Measurements from ENCODE around the gene C10orf95. TPM values are rescaled to one million over a fixed set of nuclear protein-coding genes. Genes with fewer than 3 reads are reported as not detected.

C10orf95 gene
- total RNA-seq, 1 donor from 2014 or later, result not detected

DNA sequence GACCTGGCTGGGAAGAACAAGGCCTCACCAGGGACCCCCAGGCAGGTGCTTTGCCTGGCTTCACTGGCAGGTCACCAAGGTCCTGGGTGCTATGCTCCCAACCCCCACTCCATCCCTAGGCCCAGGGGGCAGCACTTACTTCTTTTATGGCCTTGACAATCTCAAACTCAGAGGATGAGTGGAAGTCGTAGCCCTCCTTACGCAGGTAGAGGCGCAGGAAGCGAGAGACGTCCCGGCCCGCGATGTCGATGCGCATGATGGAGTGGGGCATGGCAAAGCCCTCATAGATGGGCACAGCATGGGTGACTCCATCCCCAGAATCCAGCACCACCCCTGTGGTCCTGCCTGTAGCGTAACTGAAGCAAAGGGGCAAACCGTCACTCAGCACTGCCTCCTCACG, 32.7 kb upstream of the C10orf95 start:
- no peaks in the 10 kb centered on the region for H3K79me2 ChIP-seq (ENCODE audit: low read depth)
- no peak overlapping the region for H3K4me3 ChIP-seq
- no peaks in the 10 kb centered on the region for H3K4me1 Mint-ChIP-seq
- no peak overlapping the region for H2AFZ ChIP-seq (replicated peaks)
- H4K20me1 ChIP-seq (ENCODE audit: low read depth), result peaks cover 9% of the 10 kb centered on the region
- no peak overlapping the region for H3K4me3 Mint-ChIP-seq
- no peak overlapping the region for H3K9ac ChIP-seq
- peaks cover 4% of the 10 kb centered on the region for H3K27me3 Mint-ChIP-seq (ENCODE audit: insufficient read depth, low read depth)
- H3K27me3 ChIP-seq, result no peaks in the 10 kb centered on the region
- H3K9me3 ChIP-seq (ENCODE audit: low read depth), result no peaks in the 10 kb centered on the region
- no peak overlapping the region for H3K4me2 ChIP-seq
- no peaks in the 10 kb centered on the region for H3K4me1 ChIP-seq
- H3K36me3 Mint-ChIP-seq, result peaks cover 25% of the 10 kb centered on the region
- TF ChIP-seq, protein P1, sequence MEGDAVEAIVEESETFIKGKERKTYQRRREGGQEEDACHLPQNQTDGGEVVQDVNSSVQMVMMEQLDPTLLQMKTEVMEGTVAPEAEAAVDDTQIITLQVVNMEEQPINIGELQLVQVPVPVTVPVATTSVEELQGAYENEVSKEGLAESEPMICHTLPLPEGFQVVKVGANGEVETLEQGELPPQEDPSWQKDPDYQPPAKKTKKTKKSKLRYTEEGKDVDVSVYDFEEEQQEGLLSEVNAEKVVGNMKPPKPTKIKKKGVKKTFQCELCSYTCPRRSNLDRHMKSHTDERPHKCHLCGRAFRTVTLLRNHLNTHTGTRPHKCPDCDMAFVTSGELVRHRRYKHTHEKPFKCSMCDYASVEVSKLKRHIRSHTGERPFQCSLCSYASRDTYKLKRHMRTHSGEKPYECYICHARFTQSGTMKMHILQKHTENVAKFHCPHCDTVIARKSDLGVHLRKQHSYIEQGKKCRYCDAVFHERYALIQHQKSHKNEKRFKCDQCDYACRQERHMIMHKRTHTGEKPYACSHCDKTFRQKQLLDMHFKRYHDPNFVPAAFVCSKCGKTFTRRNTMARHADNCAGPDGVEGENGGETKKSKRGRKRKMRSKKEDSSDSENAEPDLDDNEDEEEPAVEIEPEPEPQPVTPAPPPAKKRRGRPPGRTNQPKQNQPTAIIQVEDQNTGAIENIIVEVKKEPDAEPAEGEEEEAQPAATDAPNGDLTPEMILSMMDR (IDR thresholded peaks at IDR 0.05), result no peak
- TF ChIP-seq EZH2phosphoT487 (IDR thresholded peaks at IDR 0.05) (no peak), EZH2 (IDR thresholded peaks at IDR 0.05) (no peak)
- no peak overlapping the region for H3K27ac ChIP-seq
- no peak for DNase-seq (ENCODE audit: low spot score)
- no peaks in the 10 kb centered on the region for H3K36me3 ChIP-seq
- H3F3A ChIP-seq (ENCODE audit: low read depth), result peaks cover 9% of the 10 kb centered on the region
- H3K27ac Mint-ChIP-seq, result no peak overlapping the region
- H3K9me3 Mint-ChIP-seq, result no peaks in the 10 kb centered on the region

DNA sequence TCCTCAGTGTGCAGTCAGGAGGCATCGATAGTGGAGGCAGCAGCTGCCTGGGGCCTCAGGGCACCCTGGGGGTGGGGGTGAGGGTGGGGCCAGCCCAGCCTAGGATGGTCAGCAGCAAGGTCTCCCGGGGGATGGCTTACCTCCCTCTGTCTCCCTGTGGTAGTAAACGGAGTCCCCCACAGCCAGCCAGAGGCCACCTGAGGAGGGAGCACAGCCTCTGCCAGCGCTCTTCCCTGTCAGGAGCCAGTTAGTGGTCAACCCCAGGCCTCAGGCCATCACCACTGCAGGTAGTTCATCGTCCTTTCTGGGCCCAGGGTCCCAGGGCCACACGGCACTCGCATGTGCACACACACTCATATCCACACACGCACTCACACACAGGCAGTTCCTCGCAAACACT, 29.1 kb upstream of the C10orf95 start:
- no peaks in the 10 kb centered on the region for H3K9me3 ChIP-seq (ENCODE audit: low read depth)
- no peaks in the 10 kb centered on the region for H3K4me1 Mint-ChIP-seq
- H3K4me3 ChIP-seq, result no peak overlapping the region
- H3K27me3 ChIP-seq, result no peaks in the 10 kb centered on the region
- H3K79me2 ChIP-seq (ENCODE audit: low read depth), result no peaks in the 10 kb centered on the region
- peaks cover 12% of the 10 kb centered on the region for H3F3A ChIP-seq (ENCODE audit: low read depth)
- H2AFZ ChIP-seq (replicated peaks), result no peak overlapping the region
- no peak overlapping the region for H3K4me3 Mint-ChIP-seq
- H3K27ac Mint-ChIP-seq, result no peak overlapping the region
- H3K27ac ChIP-seq, result no peak overlapping the region
- TF ChIP-seq, protein P1 (IDR thresholded peaks at IDR 0.05), result no peak
- TF ChIP-seq EZH2phosphoT487 (IDR thresholded peaks at IDR 0.05) (no peak), EZH2 (IDR thresholded peaks at IDR 0.05) (no peak)
- no peaks in the 10 kb centered on the region for H3K36me3 ChIP-seq
- peaks cover 13% of the 10 kb centered on the region for H3K36me3 Mint-ChIP-seq
- no peaks in the 10 kb centered on the region for H3K9me3 Mint-ChIP-seq
- no peak overlapping the region for H3K4me2 ChIP-seq
- no peak overlapping the region for H3K9ac ChIP-seq
- no peaks in the 10 kb centered on the region for H3K4me1 ChIP-seq
- H4K20me1 ChIP-seq (ENCODE audit: low read depth), result peaks cover 15% of the 10 kb centered on the region
- H3K27me3 Mint-ChIP-seq (ENCODE audit: insufficient read depth, low read depth), result peaks cover 5% of the 10 kb centered on the region
- no peak for DNase-seq (ENCODE audit: low spot score)

DNA sequence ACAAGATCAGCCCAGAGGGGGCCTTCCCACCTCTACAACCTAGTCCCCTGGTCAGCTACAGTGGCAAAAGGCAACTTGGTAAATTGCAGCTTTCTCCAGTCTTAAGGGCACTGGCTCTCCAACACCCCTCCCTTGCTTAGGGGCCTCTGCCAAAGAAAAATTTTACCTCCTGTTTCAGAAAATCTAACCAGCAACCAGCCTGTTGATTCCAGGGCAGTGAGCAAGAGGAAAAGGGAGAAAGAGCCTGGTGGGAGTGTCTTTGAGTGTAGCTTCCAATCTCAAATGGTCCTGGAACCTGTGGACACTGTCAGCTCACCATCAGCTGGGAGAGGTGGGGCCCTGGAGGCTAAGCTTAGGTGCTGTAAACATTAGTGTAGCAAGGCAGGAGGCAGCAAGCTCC, 28.3 kb upstream of the C10orf95 start:
- Mint-ChIP-seq H3K36me3 (peaks cover 10% of the 10 kb centered on the region), H3K4me1 (no peaks in the 10 kb centered on the region), H3K4me3 (no peak overlapping the region), H3K27me3 (ENCODE audit: insufficient read depth, low read depth) (peaks cover 5% of the 10 kb centered on the region), H3K9me3 (no peaks in the 10 kb centered on the region), H3K27ac (no peak overlapping the region)
- DNase-seq (ENCODE audit: low spot score), result no peak
- peaks cover 12% of the 10 kb centered on the region for H3F3A ChIP-seq (ENCODE audit: low read depth)
- H3K27me3 ChIP-seq, result no peaks in the 10 kb centered on the region
- no peak overlapping the region for H3K4me3 ChIP-seq
- peaks cover 15% of the 10 kb centered on the region for H4K20me1 ChIP-seq (ENCODE audit: low read depth)
- H2AFZ ChIP-seq (replicated peaks), result no peak overlapping the region
- H3K9ac ChIP-seq, result no peak overlapping the region
- H3K9me3 ChIP-seq (ENCODE audit: low read depth), result no peaks in the 10 kb centered on the region
- no peak overlapping the region for H3K4me2 ChIP-seq
- H3K4me1 ChIP-seq, result no peaks in the 10 kb centered on the region
- H3K36me3 ChIP-seq, result no peaks in the 10 kb centered on the region
- H3K27ac ChIP-seq, result no peak overlapping the region
- TF ChIP-seq EZH2phosphoT487 (IDR thresholded peaks at IDR 0.05), result no peak
- no peak for TF ChIP-seq EZH2 (IDR thresholded peaks at IDR 0.05)
- TF ChIP-seq, protein P1 (IDR thresholded peaks at IDR 0.05), result no peak
- H3K79me2 ChIP-seq (ENCODE audit: low read depth), result no peaks in the 10 kb centered on the region

Data from neural progenitor cell (in vitro differentiated cells).